ENCODE measurements around the gene GSK3B. TPM values are rescaled to one million over a fixed set of nuclear protein-coding genes. Genes with fewer than 3 reads are reported as not detected.

GSK3B gene
- total and polyA plus RNA-seq, 2 donors from 2014 or later = 6.4 to 52.1 TPM

GRCh38 chr3:119815716-119816115 is 278.5 kb downstream of the GSK3B start:
- intact Hi-C loops (cut with DNase I) = no loop called here
- Histone ChIP-seq H3K27me3 (ENCODE audit: control insufficient read depth, insufficient read depth, low read length) (no peaks in the 10 kb centered on the region), H3K9me3 (ENCODE audit: control insufficient read depth in 2 of 3, insufficient read depth in 1 of 3, low read length in 3 of 3) (no peaks in the 10 kb centered on the region), H3K36me3 (ENCODE audit: control insufficient read depth in 2 of 3, insufficient read depth in 3 of 3, low read length in 3 of 3) (no peaks in the 10 kb centered on the region), H3K4me3 (ENCODE audit: low read length in 3 of 3) (no peak overlapping the region), H3K27ac (ENCODE audit: low read depth in 2 of 2, low read length in 2 of 2) (no peak overlapping the region), H3K9ac (ENCODE audit: low read length in 3 of 3) (no peak overlapping the region), H3K4me1 (ENCODE audit: control insufficient read depth in 2 of 3, insufficient read depth in 2 of 3, low read depth in 1 of 3, low read length in 3 of 3) (no peaks in the 10 kb centered on the region)
- no peak for TF ChIP-seq CTCF (IDR thresholded peaks at IDR 0.05; ENCODE audit: borderline replicate concordance, extremely low read depth, insufficient read depth)
- FAIRE-seq (no peak), DNase-seq (no peak)

- intact Hi-C loops (cut with DNase I) = no loop called here
- no peaks in the 10 kb centered on the region for H3K27me3 ChIP-seq (ENCODE audit: control insufficient read depth, insufficient read depth, low read length)
- no peak overlapping the region for H3K9ac ChIP-seq (ENCODE audit: low read length in 3 of 3)
- no peak overlapping the region for H3K27ac ChIP-seq (ENCODE audit: low read depth in 2 of 2, low read length in 2 of 2)
- FAIRE-seq = no peak
- H3K4me3 ChIP-seq (ENCODE audit: low read length in 3 of 3) = no peak overlapping the region
- H3K9me3 ChIP-seq (ENCODE audit: control insufficient read depth in 2 of 3, insufficient read depth in 1 of 3, low read length in 3 of 3) = no peaks in the 10 kb centered on the region
- no peaks in the 10 kb centered on the region for H3K36me3 ChIP-seq (ENCODE audit: control insufficient read depth in 2 of 3, insufficient read depth in 3 of 3, low read length in 3 of 3)
- peaks cover 0 to 7% (median 0%) of the 10 kb centered on the region in 3 donors for H3K4me1 ChIP-seq (ENCODE audit: control insufficient read depth in 2 of 3, insufficient read depth in 2 of 3, low read depth in 1 of 3, low read length in 3 of 3)
- no peak for DNase-seq
- no peak for TF ChIP-seq CTCF (IDR thresholded peaks at IDR 0.05; ENCODE audit: borderline replicate concordance, extremely low read depth, insufficient read depth)
Observed at GRCh38 chr3:119812491-119813058, 281.7 kb downstream of the GSK3B start.

- peak overlapping the region; percentile 47 to 61 (median 53) for H3K4me3 ChIP-seq (ENCODE audit: low read length in 3 of 3)
- H3K4me1 ChIP-seq (ENCODE audit: control insufficient read depth in 2 of 3, insufficient read depth in 2 of 3, low read depth in 1 of 3, low read length in 3 of 3) = peaks cover 0 to 7% (median 0%) of the 10 kb centered on the region in 3 donors
- intact Hi-C loops (cut with DNase I) = no loop called here
- DNase-seq = peak; percentile 51 to 81 (median 59)
- FAIRE-seq = no peak
- no peak overlapping the region for H3K9ac ChIP-seq (ENCODE audit: low read length in 3 of 3)
- H3K9me3 ChIP-seq (ENCODE audit: control insufficient read depth in 2 of 3, insufficient read depth in 1 of 3, low read length in 3 of 3) = no peaks in the 10 kb centered on the region
- no peak for TF ChIP-seq CTCF (IDR thresholded peaks at IDR 0.05; ENCODE audit: borderline replicate concordance, extremely low read depth, insufficient read depth)
- no peak overlapping the region for H3K27ac ChIP-seq (ENCODE audit: low read depth in 2 of 2, low read length in 2 of 2)
- no peaks in the 10 kb centered on the region for H3K27me3 ChIP-seq (ENCODE audit: control insufficient read depth, insufficient read depth, low read length)
- no peaks in the 10 kb centered on the region for H3K36me3 ChIP-seq (ENCODE audit: control insufficient read depth in 2 of 3, insufficient read depth in 3 of 3, low read length in 3 of 3)
Observed at GRCh38 chr3:119810018-119810435, 284.2 kb downstream of the GSK3B start.

All from kidney (tissue), 14 donors.